ENCODE measurements around the gene PNMA8B.
"Not testable (repeated sequence)": the region's sequence is repeated elsewhere in the genome, so short reads cannot be mapped to it uniquely, and the experiment has no call there.

Gene PNMA8B

DNA sequence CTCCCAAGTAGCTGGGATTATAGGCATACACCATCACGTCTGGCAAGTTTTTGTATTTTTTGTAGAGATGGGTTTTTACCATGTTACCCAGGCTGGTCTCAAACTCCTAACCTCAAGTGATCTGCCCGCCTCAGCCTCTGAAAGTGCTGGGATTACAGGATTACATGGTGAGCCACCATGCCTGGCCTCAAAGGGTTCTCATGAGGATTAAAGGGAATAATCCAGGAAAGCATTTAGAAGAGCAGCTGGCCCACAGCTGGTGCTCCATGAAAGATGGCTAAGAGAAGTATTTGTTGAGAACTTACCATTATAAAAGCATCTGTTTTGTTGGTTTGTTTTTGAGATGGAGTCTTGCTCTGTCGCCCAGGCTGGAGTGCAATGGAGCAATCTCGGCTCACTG, 1.2 kb upstream of the PNMA8B start:
- peaks cover 19 to 34% of the 10 kb centered on the region in 2 donors for H3K4me1 Mint-ChIP-seq
- peaks cover 51 to 91% of the 10 kb centered on the region in 2 donors for H3K27me3 Mint-ChIP-seq
- H3K27ac Mint-ChIP-seq; H3K36me3 Mint-ChIP-seq; H3K9me3 Mint-ChIP-seq; DNase-seq; ATAC-seq (replicated peaks); H3K4me3 Mint-ChIP-seq: not testable (repeated sequence)

DNA sequence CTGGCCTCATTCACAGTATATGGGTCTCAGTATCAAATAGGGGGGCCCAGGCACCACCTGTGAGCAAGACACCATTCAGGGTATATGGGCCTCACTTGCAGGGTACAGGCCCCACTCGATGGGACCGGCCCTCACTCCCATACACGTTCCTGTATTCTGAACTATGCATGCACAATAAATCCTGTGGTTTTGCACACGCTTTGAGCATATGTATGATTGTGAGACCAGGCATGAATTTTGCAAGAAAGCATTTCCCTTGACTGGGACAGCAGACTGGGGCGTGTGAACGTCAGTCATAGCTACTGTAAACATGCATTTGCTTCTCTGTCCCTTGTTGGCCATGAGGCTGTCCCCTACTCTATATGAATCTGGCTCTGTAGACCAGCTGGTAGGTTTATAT, 637 bp upstream of the PNMA8B start:
- Mint-ChIP-seq H3K27me3 (peaks cover 56 to 92% of the 10 kb centered on the region in 2 donors), H3K9me3 (no peaks in the 10 kb centered on the region), H3K4me1 (peaks cover 19 to 34% of the 10 kb centered on the region in 2 donors), H3K4me3 (no peak overlapping the region), H3K27ac (no peak overlapping the region), H3K36me3 (peaks cover 0 to 4% of the 10 kb centered on the region in 2 donors)
- no peak for ATAC-seq (replicated peaks)
- DNase-seq = no peak

DNA sequence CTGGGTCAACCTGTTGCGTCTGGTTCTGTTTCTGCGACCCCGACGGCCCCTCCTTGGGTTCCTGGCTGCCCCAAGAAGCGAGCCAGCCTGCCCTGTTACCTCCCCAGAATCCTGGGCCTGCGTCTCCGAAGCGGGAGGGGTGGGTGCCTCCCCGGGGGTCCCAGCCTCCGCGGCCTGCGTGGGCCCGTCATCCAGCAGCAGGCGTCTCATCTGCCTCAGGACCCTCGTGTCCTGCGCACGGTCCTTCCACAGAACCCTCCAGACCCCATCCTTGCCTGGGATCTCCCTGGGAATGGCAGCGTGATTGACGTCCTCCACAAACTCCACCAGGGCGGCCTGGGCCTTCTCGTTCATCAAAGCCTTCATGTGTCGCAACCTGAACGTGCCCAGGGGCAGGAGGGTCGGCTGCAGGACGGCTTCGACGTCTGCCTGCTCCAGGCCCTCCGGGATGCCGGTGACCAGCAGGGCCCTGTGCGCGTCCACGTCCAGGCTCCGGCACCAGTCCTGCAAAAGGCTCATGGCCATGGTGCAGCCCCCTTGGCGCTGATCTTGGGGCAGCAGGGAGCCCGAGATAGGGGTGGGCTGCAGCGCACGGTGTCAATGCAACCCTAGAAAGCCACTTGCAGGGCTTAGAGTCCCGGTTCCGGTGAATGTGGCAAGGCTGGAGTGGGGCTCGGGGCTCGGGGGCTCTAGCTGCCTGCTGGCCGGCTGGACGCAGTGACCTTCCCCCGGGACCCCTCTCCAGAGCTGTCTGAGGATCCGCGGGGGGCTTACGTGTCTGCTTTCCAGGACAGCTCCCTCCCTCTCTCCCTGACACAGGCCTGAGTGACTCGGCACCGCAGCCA, 504 bp downstream of the PNMA8B start:
- Mint-ChIP-seq H3K36me3 (peaks cover 0 to 4% of the 10 kb centered on the region in 2 donors), H3K4me3 (peak overlapping the region; percentile 64 to 81), H3K4me1 (peaks cover 23 to 40% of the 10 kb centered on the region in 2 donors), H3K27ac (peak overlapping the region; percentile 84), H3K9me3 (no peaks in the 10 kb centered on the region), H3K27me3 (peaks cover 58 to 94% of the 10 kb centered on the region in 2 donors)
- no peak for DNase-seq
- no peak for ATAC-seq (replicated peaks)

DNA sequence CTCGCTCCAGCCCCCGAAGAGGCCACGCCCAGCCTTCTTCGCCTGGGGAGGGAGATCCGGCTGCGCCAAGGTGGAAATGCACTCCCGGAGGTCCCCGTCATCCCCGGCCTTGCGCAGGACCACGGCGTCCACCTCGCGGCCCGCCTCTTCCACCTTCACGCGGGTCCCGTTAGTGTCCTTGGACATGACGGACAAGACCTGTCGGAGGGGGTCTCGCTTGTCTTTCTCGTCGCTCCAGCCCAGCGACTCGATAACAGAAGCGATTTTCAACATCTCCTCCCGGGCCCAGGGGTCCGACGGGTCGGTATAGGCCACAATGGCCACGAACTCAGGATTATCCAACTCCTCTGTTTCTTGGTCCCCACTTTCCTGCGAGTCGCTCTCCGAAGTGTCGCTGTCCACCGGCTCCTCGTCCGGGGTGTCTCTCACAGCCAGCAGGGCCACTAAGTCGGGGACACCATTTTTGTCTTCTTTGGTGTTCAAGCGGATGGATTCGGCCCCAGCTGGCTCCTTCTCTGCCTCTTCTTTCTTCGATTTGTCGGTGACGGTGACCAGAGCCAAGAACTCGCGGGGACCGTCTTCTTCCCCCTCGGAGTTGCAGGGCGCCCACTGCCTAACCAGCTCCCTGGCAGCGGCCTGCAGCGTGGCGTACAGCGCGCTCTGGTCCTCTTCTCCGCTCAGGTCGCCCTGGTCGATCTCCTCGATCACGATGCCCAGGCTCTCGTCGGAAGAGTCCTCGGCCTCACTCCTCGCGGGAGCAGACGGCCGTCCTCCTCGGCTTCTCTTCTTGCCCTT, 1.3 kb downstream of the PNMA8B start:
- Mint-ChIP-seq H3K4me1 (peaks cover 30 to 42% of the 10 kb centered on the region in 2 donors), H3K27me3 (peaks cover 62 to 94% of the 10 kb centered on the region in 2 donors), H3K9me3 (no peaks in the 10 kb centered on the region), H3K36me3 (peaks cover 0 to 4% of the 10 kb centered on the region in 2 donors), H3K4me3 (peak overlapping the region; percentile 78 to 81), H3K27ac (peak overlapping the region; percentile 84)
- DNase-seq (no peak), ATAC-seq (replicated peaks) (no peak)

- H3K27ac Mint-ChIP-seq = peak overlapping the region; percentile 76
- peaks cover 66 to 96% of the 10 kb centered on the region in 2 donors for H3K27me3 Mint-ChIP-seq
- peaks cover 0 to 4% of the 10 kb centered on the region in 2 donors for H3K36me3 Mint-ChIP-seq
- DNase-seq (no peak), ATAC-seq (replicated peaks) (peak in 1 of 2 donors; percentile 30)
- peak overlapping the region; percentile 78 to 82 for H3K4me3 Mint-ChIP-seq
- H3K9me3 Mint-ChIP-seq = no peaks in the 10 kb centered on the region
- peaks cover 33 to 50% of the 10 kb centered on the region in 2 donors for H3K4me1 Mint-ChIP-seq
Measured at GRCh38 chr19:46493236-46494145, 2.2 kb downstream of the PNMA8B start.

DNA sequence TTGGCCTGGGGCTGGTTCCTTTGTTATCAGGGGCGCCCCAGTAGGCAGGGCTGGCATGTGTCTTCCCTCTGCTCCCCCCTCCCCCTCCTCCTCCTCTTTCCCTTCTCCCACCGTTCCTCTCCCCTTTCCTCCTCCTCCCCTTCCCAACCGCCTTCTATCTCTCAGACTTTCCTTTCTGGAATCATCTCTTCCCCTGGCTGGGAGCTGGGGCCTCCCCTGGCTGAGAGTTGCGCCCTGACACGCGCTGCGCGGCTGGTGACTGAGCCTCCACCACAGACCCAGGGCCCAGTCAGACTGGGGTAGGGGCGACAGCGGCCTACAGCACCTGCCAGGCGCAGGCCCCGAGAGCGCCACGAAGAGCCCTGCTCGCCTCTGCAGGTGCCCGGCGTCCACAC, 2.8 kb downstream of the PNMA8B start:
- ATAC-seq (replicated peaks) (peak in 1 of 2 donors; percentile 15), DNase-seq (no peak)
- Mint-ChIP-seq H3K27me3 (peaks cover 69 to 96% of the 10 kb centered on the region in 2 donors), H3K9me3 (no peaks in the 10 kb centered on the region), H3K27ac (no peak overlapping the region), H3K4me3 (peak overlapping the region; percentile 77 to 82), H3K4me1 (peaks cover 36 to 57% of the 10 kb centered on the region in 2 donors), H3K36me3 (peaks cover 0 to 4% of the 10 kb centered on the region in 2 donors)

- no peaks in the 10 kb centered on the region for H3K9me3 Mint-ChIP-seq
- H3K4me3 Mint-ChIP-seq = peak overlapping the region in 1 of 2 donors; percentile 82
- H3K4me1 Mint-ChIP-seq = peaks cover 36 to 64% of the 10 kb centered on the region in 2 donors
- H3K27ac Mint-ChIP-seq = no peak overlapping the region
- ATAC-seq (replicated peaks) (no peak), DNase-seq (no peak)
- H3K36me3 Mint-ChIP-seq = peaks cover 0 to 4% of the 10 kb centered on the region in 2 donors
- H3K27me3 Mint-ChIP-seq = peaks cover 74 to 97% of the 10 kb centered on the region in 2 donors
Measured at GRCh38 chr19:46491975-46492682, 3.5 kb downstream of the PNMA8B start.

- H3K4me1 Mint-ChIP-seq = peaks cover 36 to 68% of the 10 kb centered on the region in 2 donors
- no peak overlapping the region for H3K27ac Mint-ChIP-seq
- DNase-seq (no peak), ATAC-seq (replicated peaks) (no peak)
- no peak overlapping the region for H3K4me3 Mint-ChIP-seq
- H3K9me3 Mint-ChIP-seq = no peaks in the 10 kb centered on the region
- H3K27me3 Mint-ChIP-seq = peaks cover 84 to 97% of the 10 kb centered on the region in 2 donors
- peaks cover 0 to 4% of the 10 kb centered on the region in 2 donors for H3K36me3 Mint-ChIP-seq
Measured at GRCh38 chr19:46490774-46491173, 4.9 kb downstream of the PNMA8B start.

DNA sequence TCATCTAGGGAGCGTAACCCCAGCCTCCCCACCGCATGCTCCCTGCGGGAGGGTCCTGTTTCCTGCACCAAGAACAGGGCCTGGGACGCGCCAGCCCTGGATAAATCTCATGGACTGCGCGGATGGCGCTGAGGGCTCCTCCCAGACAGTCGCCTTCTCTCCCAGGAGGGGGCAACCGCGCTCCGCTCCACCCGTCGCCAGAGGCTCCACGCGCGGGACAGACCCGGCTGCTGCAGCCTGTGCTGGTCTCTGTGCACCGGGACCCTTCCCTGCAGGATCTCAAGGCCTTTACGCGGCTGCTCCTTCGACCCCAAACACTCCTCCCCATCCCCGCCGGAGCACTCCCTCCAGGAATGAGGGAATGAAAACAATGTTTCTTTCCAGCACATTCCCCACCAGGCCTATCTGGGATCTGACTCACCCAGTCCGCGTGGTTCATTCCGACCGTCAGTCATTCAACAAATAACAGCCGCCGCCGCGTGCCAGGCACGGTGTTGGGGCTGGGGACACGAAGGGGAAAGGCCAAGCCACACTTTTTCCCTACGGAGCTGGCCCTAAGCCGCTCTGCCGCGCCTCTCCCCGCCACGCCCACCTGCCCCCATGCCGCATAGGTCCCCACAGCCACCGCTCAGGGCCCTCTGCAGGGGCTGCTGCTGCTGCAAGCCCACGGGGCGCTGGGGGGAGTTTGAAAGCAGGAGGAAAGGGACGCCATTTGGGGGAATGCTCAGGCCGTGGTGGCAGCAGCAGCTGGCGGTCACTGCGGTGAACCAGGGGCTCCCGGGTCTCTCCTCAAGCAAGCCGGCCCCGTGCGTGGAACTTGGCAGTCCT, 6.0 kb downstream of the PNMA8B start:
- ATAC-seq (replicated peaks) (peak in 1 of 2 donors; percentile 5), DNase-seq (no peak)
- Mint-ChIP-seq H3K9me3 (no peaks in the 10 kb centered on the region), H3K27me3 (peaks cover 84 to 94% of the 10 kb centered on the region in 2 donors), H3K27ac (peak overlapping the region; percentile 38), H3K4me1 (peaks cover 31 to 58% of the 10 kb centered on the region in 2 donors), H3K36me3 (peaks cover 0 to 3% of the 10 kb centered on the region in 2 donors), H3K4me3 (peak overlapping the region; percentile 49 to 53)

DNA sequence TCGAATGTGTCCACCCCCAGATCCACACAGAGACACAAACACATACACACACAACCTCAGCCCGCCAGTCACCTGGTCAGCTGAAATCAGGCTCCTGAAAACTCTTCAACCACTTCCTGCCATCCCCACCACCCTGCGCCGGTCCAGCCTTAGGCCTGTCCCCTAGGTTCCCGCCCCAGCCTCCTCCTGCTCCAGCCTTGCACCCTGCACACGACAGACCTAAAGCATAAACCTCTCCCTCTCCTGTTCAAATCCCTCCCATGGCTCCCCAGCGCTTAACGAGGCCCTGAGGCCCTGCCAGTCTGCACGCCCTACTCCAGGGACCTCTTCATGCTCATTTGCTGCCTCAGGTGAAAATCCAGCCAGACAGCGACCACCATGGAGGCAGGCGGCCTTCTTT, 7.1 kb downstream of the PNMA8B start:
- Mint-ChIP-seq H3K36me3 (no peaks in the 10 kb centered on the region), H3K4me1 (peaks cover 24 to 47% of the 10 kb centered on the region in 2 donors), H3K27me3 (peaks cover 81 to 93% of the 10 kb centered on the region in 2 donors), H3K9me3 (no peaks in the 10 kb centered on the region), H3K27ac (peak overlapping the region; percentile 59), H3K4me3 (no peak overlapping the region)
- DNase-seq (no peak), ATAC-seq (replicated peaks) (no peak)

- Mint-ChIP-seq H3K36me3 (no peaks in the 10 kb centered on the region), H3K27ac (peak overlapping the region; percentile 59), H3K27me3 (peaks cover 76 to 86% of the 10 kb centered on the region in 2 donors), H3K4me1 (peaks cover 21 to 42% of the 10 kb centered on the region in 2 donors), H3K4me3 (no peak overlapping the region), H3K9me3 (no peaks in the 10 kb centered on the region)
- DNase-seq = peak; percentile 52
- ATAC-seq (replicated peaks) = peak; percentile 67 to 72
Measured at GRCh38 chr19:46487802-46488445, 7.7 kb downstream of the PNMA8B start.

GRCh38 chr19:46487178-46487801, 8.4 kb downstream of the PNMA8B start:
- H3K4me3 Mint-ChIP-seq = no peak overlapping the region
- H3K4me1 Mint-ChIP-seq = peaks cover 20 to 40% of the 10 kb centered on the region in 2 donors
- H3K27ac Mint-ChIP-seq = no peak overlapping the region
- peaks cover 74 to 86% of the 10 kb centered on the region in 2 donors for H3K27me3 Mint-ChIP-seq
- no peaks in the 10 kb centered on the region for H3K36me3 Mint-ChIP-seq
- no peak for DNase-seq
- H3K9me3 Mint-ChIP-seq = no peaks in the 10 kb centered on the region
- no peak for ATAC-seq (replicated peaks)
